Stimulated activated CD4-positive, alpha-beta T cell treated with anti-CD3 and anti-CD28 coated beads, Interleukin-1b, Interleukin-23, amount 100 ng/mL, for 1 hour (primary cell): ENCODE data around the gene RALGDS.

ENCODE experiments used
- DNase-seq, 2 donors: peaks; one replicate each; pipeline ENCODE4 v3.0.0-alpha.2; 2020; ENCODE audit warnings: low read depth in 2 of 2

Gene RALGDS

GRCh38 chr9:133051966-133052539 is 69.0 kb downstream of the RALGDS start:
- no peak for DNase-seq

- DNase-seq = no peak
Observed at GRCh38 chr9:133051281-133051900, 69.6 kb downstream of the RALGDS start.

GRCh38 chr9:133050781-133051180 is 70.3 kb downstream of the RALGDS start:
- DNase-seq = no peak

- no peak for DNase-seq
Observed at GRCh38 chr9:133050142-133050541, 70.9 kb downstream of the RALGDS start.

GRCh38 chr9:133049043-133049442 is 72.0 kb downstream of the RALGDS start:
- DNase-seq = no peak

- no peak for DNase-seq
Observed at GRCh38 chr9:133048595-133048994, 72.4 kb downstream of the RALGDS start.
